Parathyroid adenoma (tissue), 2 donors: ENCODE results near the gene RAE1.

ENCODE experiments used
- H2AFZ ChIP-seq: fragments of 300-600 bp; sonication (generic); one replicate; pipeline ENCODE4 v1.7.0; 2017; ENCODE audit warnings: antibody characterized with exemption, mild to moderate bottlenecking
- H3K27ac ChIP-seq: fragments of 300-600 bp; sonication (generic); one replicate; pipeline ENCODE4 v1.7.0; 2017
- H3K27me3 ChIP-seq: fragments of 300-600 bp; sonication (generic); one replicate; pipeline ENCODE4 v1.7.0; 2017; ENCODE audit warnings: low read length; ENCODE audit not compliant: control insufficient read depth, insufficient read depth
- H3K36me3 ChIP-seq: fragments of 300-600 bp; sonication (generic); one replicate; pipeline ENCODE4 v1.7.0; 2017; ENCODE audit warnings: low read length; ENCODE audit not compliant: control insufficient read depth, insufficient read depth
- H3K4me1 ChIP-seq: fragments of 300-600 bp; sonication (generic); one replicate; pipeline ENCODE4 v1.7.0; 2017; ENCODE audit warnings: control low read depth
- H3K4me2 ChIP-seq: fragments of 300-600 bp; sonication (generic); one replicate; pipeline ENCODE4 v1.7.0; 2017; ENCODE audit warnings: low read length
- H3K4me3 ChIP-seq: fragments of 300-600 bp; sonication (generic); one replicate; pipeline ENCODE4 v1.7.0; 2017; ENCODE audit warnings: low read depth, low read length
- H3K79me2 ChIP-seq: fragments of 300-600 bp; sonication (generic); one replicate; pipeline ENCODE4 v1.7.0; 2017; ENCODE audit warnings: control low read depth
- H3K9ac ChIP-seq: fragments of 300-600 bp; sonication (generic); one replicate; pipeline ENCODE4 v1.7.0; 2017; ENCODE audit warnings: mild to moderate bottlenecking
- H3K9me3 ChIP-seq: fragments of 300-600 bp; sonication (generic); one replicate; pipeline ENCODE4 v1.7.0; 2017; ENCODE audit warnings: low read length; ENCODE audit not compliant: control insufficient read depth
- TF ChIP-seq, protein P1 (sequence below): fragments of 300-600 bp; sonication (generic); IDR thresholded peaks from one replicate; pipeline ENCODE4 v1.7.0; 2017; ENCODE audit warnings: antibody characterized with exemption, mild to moderate bottlenecking
- donor health status: primary hyperparathyroidism.

Gene RAE1

GRCh38 chr20:57329608-57330221, 21.3 kb upstream of the RAE1 start, which contains the start of gene SPO11:
Gene SPO11 (plus strand): TSS chr20:57329803. CDS start chr20:57329868, 65 bp downstream.
- no peak within 1 kb of the TSS for H3K27ac ChIP-seq
- H3K79me2 ChIP-seq = no peaks in the 10 kb centered on the region
- H3K4me2 ChIP-seq = no peak within 1 kb of the TSS
- TF ChIP-seq, protein P1, sequence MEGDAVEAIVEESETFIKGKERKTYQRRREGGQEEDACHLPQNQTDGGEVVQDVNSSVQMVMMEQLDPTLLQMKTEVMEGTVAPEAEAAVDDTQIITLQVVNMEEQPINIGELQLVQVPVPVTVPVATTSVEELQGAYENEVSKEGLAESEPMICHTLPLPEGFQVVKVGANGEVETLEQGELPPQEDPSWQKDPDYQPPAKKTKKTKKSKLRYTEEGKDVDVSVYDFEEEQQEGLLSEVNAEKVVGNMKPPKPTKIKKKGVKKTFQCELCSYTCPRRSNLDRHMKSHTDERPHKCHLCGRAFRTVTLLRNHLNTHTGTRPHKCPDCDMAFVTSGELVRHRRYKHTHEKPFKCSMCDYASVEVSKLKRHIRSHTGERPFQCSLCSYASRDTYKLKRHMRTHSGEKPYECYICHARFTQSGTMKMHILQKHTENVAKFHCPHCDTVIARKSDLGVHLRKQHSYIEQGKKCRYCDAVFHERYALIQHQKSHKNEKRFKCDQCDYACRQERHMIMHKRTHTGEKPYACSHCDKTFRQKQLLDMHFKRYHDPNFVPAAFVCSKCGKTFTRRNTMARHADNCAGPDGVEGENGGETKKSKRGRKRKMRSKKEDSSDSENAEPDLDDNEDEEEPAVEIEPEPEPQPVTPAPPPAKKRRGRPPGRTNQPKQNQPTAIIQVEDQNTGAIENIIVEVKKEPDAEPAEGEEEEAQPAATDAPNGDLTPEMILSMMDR = no peak
- H3K4me1 ChIP-seq = no peaks in the 10 kb centered on the region
- no peak within 1 kb of the TSS for H3K9ac ChIP-seq
- no peak within 1 kb of the TSS for H2AFZ ChIP-seq
- H3K4me3 ChIP-seq = no peak within 1 kb of the TSS
- no peaks in the 10 kb centered on the region for H3K27me3 ChIP-seq
- H3K9me3 ChIP-seq = no peaks in the 10 kb centered on the region
- H3K36me3 ChIP-seq = no peaks in the 10 kb centered on the region

GRCh38 chr20:57330998-57331397, 20.1 kb upstream of the RAE1 start:
- H3K9ac ChIP-seq = no peak overlapping the region
- H3K27me3 ChIP-seq = no peaks in the 10 kb centered on the region
- no peak overlapping the region for H2AFZ ChIP-seq
- H3K4me2 ChIP-seq = no peak overlapping the region
- H3K9me3 ChIP-seq = no peaks in the 10 kb centered on the region
- no peaks in the 10 kb centered on the region for H3K36me3 ChIP-seq
- H3K4me3 ChIP-seq = no peak overlapping the region
- no peaks in the 10 kb centered on the region for H3K4me1 ChIP-seq
- no peaks in the 10 kb centered on the region for H3K79me2 ChIP-seq
- TF ChIP-seq, protein P1 = no peak
- H3K27ac ChIP-seq = no peak overlapping the region

GRCh38 chr20:57332105-57333089, 18.7 kb upstream of the RAE1 start:
- Histone ChIP-seq H3K9ac (no peak overlapping the region), H3K27ac (no peak overlapping the region), H3K4me3 (no peak overlapping the region), H3K27me3 (no peaks in the 10 kb centered on the region), H3K4me2 (no peak overlapping the region), H3K79me2 (no peaks in the 10 kb centered on the region), H3K4me1 (no peaks in the 10 kb centered on the region), H2AFZ (no peak overlapping the region), H3K36me3 (no peaks in the 10 kb centered on the region), H3K9me3 (no peaks in the 10 kb centered on the region)
- TF ChIP-seq, protein P1 = no peak

DNA sequence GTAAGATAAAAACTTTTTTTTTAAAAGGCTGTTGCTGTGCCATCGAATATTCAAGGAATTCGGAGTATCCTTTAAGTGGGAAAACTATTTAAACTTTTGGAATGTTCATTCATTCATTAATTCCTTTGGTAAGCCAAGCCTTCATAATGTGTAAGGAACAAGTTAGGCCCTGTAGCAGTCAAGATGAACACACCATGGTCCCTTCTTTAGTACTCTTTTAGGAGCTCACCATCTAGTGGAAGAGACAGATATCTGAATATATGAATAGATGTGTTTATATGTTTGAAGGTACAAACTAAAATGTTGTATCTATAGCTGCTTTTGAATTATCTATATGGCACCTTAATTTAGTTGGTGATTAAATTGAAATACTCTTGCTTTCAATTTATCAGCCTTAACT, 15.7 kb upstream of the RAE1 start:
- Histone ChIP-seq H3K4me3 (no peak overlapping the region), H3K27ac (no peak overlapping the region), H3K4me2 (no peak overlapping the region), H3K9ac (no peak overlapping the region), H3K9me3 (no peaks in the 10 kb centered on the region), H2AFZ (no peak overlapping the region), H3K4me1 (no peaks in the 10 kb centered on the region), H3K36me3 (no peaks in the 10 kb centered on the region), H3K79me2 (no peaks in the 10 kb centered on the region), H3K27me3 (no peaks in the 10 kb centered on the region)
- TF ChIP-seq, protein P1 = no peak
